ENCODE results near the gene SNRNP25.

DNA sequence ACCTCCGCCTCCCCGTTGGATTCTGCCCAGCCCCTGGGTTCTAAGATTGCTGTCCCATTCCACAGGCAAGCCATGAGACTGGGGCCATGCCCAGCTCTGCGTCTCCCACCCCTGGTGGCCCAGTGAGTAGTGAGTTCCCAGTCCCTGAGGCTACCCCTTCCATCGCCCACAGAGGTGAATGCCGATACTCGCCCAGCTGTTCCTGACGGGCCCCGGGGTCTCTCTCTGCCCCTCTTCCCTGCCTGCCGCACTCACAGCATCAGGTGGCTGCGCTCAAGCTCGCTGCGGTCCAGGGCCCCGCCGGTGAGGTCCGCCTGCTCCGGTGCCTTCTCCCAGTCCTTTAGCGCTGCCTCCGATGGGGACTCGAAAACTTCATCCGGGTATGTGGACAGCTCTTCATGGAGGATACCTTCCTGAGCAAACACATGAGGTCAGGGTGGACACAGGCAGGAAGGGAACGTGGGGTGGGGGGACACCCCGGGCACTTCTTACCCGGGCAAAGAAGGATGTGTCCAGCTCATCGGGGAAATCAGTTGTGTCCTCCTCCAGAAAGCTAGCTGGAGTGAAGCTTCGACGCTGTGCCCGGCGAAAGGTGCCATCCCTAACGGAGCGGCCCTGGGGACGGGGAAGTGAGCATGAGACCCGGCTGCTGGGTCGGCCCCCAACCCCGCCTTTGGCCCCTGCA lies 8.8 kb downstream of the SNRNP25 start:
- TF ChIP-seq, protein P1, sequence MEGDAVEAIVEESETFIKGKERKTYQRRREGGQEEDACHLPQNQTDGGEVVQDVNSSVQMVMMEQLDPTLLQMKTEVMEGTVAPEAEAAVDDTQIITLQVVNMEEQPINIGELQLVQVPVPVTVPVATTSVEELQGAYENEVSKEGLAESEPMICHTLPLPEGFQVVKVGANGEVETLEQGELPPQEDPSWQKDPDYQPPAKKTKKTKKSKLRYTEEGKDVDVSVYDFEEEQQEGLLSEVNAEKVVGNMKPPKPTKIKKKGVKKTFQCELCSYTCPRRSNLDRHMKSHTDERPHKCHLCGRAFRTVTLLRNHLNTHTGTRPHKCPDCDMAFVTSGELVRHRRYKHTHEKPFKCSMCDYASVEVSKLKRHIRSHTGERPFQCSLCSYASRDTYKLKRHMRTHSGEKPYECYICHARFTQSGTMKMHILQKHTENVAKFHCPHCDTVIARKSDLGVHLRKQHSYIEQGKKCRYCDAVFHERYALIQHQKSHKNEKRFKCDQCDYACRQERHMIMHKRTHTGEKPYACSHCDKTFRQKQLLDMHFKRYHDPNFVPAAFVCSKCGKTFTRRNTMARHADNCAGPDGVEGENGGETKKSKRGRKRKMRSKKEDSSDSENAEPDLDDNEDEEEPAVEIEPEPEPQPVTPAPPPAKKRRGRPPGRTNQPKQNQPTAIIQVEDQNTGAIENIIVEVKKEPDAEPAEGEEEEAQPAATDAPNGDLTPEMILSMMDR (IDR thresholded peaks at IDR 0.05; ENCODE audit: low read length): no peak
- no peak for TF ChIP-seq EZH2 (IDR thresholded peaks at IDR 0.05; ENCODE audit: borderline replicate concordance, low read length)
